Islet precursor cell (in vitro differentiated cells): Measurements from ENCODE around the gene ANKRD44.

Source experiments
- DNase-seq: peaks from one replicate; pipeline ENCODE4 v3.0.0-alpha.2; 2018

Gene ANKRD44

GRCh38 chr2:197010200-197011020 is 300.2 kb downstream of the ANKRD44 start:
- no peak for DNase-seq

- DNase-seq = peak; percentile 67
These were observed 301.7 kb downstream of the ANKRD44 start for GRCh38 chr2:197008741-197009341.

GRCh38 chr2:197007716-197008628 is 302.6 kb downstream of the ANKRD44 start:
- DNase-seq = no peak

- DNase-seq = no peak
These were observed 308.7 kb downstream of the ANKRD44 start for GRCh38 chr2:197001921-197002320.

GRCh38 chr2:196995757-196996314 is 314.7 kb downstream of the ANKRD44 start:
- DNase-seq = no peak

- DNase-seq = no peak
These were observed 315.8 kb downstream of the ANKRD44 start for GRCh38 chr2:196994764-196995163.

- DNase-seq = no peak
These were observed 317.0 kb downstream of the ANKRD44 start for GRCh38 chr2:196993617-196994016.

- no peak for DNase-seq
These were observed 318.1 kb downstream of the ANKRD44 start for GRCh38 chr2:196992466-196992865.

GRCh38 chr2:196990788-196991461 is 319.7 kb downstream of the ANKRD44 start:
- DNase-seq = no peak

GRCh38 chr2:196990092-196990491 is 320.5 kb downstream of the ANKRD44 start:
- DNase-seq = no peak

- DNase-seq = no peak
These were observed 321.1 kb downstream of the ANKRD44 start for GRCh38 chr2:196989496-196989895.

GRCh38 chr2:196988639-196989038 is 321.9 kb downstream of the ANKRD44 start:
- no peak for DNase-seq

GRCh38 chr2:196987649-196988364 is 322.8 kb downstream of the ANKRD44 start:
- DNase-seq = peak; percentile 74

- no peak for DNase-seq
These were observed 323.3 kb downstream of the ANKRD44 start for GRCh38 chr2:196987298-196987648.

- no peak for DNase-seq
These were observed 324.9 kb downstream of the ANKRD44 start for GRCh38 chr2:196985511-196986183.

- DNase-seq = no peak
These were observed 325.7 kb downstream of the ANKRD44 start for GRCh38 chr2:196984903-196985302.

GRCh38 chr2:196983934-196984333 is 326.6 kb downstream of the ANKRD44 start:
- DNase-seq = no peak

- no peak for DNase-seq
These were observed 330.1 kb downstream of the ANKRD44 start for GRCh38 chr2:196980473-196980872.

- no peak for DNase-seq
These were observed 330.6 kb downstream of the ANKRD44 start for GRCh38 chr2:196980001-196980400.

GRCh38 chr2:196977507-196977906 is 333.1 kb downstream of the ANKRD44 start:
- DNase-seq = no peak

GRCh38 chr2:196974970-196975369 is 335.6 kb downstream of the ANKRD44 start:
- no peak for DNase-seq
